ENCODE results near the gene SLC16A6.
"Not testable (repeated sequence)": the region's sequence is repeated elsewhere in the genome, so short reads cannot be mapped to it uniquely, and the experiment has no call there.

DNA sequence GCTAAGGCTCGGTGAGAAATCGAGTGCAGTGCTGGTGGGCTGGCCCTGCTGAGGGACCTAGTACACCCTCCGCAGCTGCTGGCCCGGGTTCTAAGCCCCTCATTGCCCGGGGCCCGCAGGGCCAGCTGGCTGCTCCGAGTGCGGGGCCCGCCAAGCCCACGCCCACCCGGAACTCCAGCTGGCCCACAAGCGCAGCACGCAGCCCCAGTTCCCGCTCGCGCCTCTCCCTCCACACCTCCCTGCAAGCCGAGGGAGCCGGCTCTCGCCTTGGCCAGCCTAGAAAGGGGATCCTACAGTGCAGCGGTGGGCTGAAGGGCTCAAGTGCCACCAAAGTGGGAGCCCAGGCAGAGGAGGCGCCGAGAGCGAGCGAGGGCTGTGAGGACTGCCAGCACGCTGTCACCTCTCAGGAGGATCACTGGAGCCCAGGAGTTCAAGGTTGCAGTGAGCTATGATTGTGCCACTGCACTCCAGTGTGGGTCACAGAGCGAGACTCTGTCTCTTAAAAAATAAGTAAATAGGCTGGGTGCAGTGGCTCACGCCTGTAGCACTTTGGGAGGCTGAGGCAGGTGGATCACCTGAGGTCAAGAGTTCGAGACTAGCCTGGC is 18.2 kb upstream of the SLC16A6 start:
- TF ChIP-seq, protein P1, sequence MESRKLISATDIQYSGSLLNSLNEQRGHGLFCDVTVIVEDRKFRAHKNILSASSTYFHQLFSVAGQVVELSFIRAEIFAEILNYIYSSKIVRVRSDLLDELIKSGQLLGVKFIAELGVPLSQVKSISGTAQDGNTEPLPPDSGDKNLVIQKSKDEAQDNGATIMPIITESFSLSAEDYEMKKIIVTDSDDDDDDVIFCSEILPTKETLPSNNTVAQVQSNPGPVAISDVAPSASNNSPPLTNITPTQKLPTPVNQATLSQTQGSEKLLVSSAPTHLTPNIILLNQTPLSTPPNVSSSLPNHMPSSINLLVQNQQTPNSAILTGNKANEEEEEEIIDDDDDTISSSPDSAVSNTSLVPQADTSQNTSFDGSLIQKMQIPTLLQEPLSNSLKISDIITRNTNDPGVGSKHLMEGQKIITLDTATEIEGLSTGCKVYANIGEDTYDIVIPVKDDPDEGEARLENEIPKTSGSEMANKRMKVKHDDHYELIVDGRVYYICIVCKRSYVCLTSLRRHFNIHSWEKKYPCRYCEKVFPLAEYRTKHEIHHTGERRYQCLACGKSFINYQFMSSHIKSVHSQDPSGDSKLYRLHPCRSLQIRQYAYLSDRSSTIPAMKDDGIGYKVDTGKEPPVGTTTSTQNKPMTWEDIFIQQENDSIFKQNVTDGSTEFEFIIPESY (IDR thresholded peaks at IDR 0.05; ENCODE audit: borderline replicate concordance, low read depth) = not testable (repeated sequence)
- TF ChIP-seq, protein P2, sequence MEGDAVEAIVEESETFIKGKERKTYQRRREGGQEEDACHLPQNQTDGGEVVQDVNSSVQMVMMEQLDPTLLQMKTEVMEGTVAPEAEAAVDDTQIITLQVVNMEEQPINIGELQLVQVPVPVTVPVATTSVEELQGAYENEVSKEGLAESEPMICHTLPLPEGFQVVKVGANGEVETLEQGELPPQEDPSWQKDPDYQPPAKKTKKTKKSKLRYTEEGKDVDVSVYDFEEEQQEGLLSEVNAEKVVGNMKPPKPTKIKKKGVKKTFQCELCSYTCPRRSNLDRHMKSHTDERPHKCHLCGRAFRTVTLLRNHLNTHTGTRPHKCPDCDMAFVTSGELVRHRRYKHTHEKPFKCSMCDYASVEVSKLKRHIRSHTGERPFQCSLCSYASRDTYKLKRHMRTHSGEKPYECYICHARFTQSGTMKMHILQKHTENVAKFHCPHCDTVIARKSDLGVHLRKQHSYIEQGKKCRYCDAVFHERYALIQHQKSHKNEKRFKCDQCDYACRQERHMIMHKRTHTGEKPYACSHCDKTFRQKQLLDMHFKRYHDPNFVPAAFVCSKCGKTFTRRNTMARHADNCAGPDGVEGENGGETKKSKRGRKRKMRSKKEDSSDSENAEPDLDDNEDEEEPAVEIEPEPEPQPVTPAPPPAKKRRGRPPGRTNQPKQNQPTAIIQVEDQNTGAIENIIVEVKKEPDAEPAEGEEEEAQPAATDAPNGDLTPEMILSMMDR (IDR thresholded peaks at IDR 0.05) = not testable (repeated sequence)
- TF ChIP-seq, protein P3, sequence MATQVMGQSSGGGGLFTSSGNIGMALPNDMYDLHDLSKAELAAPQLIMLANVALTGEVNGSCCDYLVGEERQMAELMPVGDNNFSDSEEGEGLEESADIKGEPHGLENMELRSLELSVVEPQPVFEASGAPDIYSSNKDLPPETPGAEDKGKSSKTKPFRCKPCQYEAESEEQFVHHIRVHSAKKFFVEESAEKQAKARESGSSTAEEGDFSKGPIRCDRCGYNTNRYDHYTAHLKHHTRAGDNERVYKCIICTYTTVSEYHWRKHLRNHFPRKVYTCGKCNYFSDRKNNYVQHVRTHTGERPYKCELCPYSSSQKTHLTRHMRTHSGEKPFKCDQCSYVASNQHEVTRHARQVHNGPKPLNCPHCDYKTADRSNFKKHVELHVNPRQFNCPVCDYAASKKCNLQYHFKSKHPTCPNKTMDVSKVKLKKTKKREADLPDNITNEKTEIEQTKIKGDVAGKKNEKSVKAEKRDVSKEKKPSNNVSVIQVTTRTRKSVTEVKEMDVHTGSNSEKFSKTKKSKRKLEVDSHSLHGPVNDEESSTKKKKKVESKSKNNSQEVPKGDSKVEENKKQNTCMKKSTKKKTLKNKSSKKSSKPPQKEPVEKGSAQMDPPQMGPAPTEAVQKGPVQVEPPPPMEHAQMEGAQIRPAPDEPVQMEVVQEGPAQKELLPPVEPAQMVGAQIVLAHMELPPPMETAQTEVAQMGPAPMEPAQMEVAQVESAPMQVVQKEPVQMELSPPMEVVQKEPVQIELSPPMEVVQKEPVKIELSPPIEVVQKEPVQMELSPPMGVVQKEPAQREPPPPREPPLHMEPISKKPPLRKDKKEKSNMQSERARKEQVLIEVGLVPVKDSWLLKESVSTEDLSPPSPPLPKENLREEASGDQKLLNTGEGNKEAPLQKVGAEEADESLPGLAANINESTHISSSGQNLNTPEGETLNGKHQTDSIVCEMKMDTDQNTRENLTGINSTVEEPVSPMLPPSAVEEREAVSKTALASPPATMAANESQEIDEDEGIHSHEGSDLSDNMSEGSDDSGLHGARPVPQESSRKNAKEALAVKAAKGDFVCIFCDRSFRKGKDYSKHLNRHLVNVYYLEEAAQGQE (IDR thresholded peaks at IDR 0.05; ENCODE audit: low read depth, low read length) = not testable (repeated sequence)
- TF ChIP-seq EP300 (IDR thresholded peaks at IDR 0.05; ENCODE audit: borderline replicate concordance in 1 of 2, low read depth in 1 of 2, low read length in 1 of 2); RAD21 (IDR thresholded peaks at IDR 0.05; ENCODE audit: low read length); NFIC (IDR thresholded peaks at IDR 0.05; ENCODE audit: borderline replicate concordance); RFX5 (IDR thresholded peaks at IDR 0.05; ENCODE audit: low read length); POLR2AphosphoS5 (IDR thresholded peaks at IDR 0.05; ENCODE audit: low read depth, low read length); FOSL2 (IDR thresholded peaks at IDR 0.05; ENCODE audit: borderline replicate concordance, low read depth); YY1 (IDR thresholded peaks at IDR 0.05; ENCODE audit: low read depth); TAF1 (IDR thresholded peaks at IDR 0.05; ENCODE audit: borderline replicate concordance, low read depth, low read length); CHD2 (IDR thresholded peaks at IDR 0.05; ENCODE audit: low read length, partially characterized antibody); JUND (IDR thresholded peaks at IDR 0.05): not testable (repeated sequence)
- TF ChIP-seq, protein P4, sequence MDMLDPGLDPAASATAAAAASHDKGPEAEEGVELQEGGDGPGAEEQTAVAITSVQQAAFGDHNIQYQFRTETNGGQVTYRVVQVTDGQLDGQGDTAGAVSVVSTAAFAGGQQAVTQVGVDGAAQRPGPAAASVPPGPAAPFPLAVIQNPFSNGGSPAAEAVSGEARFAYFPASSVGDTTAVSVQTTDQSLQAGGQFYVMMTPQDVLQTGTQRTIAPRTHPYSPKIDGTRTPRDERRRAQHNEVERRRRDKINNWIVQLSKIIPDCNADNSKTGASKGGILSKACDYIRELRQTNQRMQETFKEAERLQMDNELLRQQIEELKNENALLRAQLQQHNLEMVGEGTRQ (IDR thresholded peaks at IDR 0.05; ENCODE audit: borderline replicate concordance, low read depth, low read length) = not testable (repeated sequence)
